Measurements from ENCODE around the gene SGF29.
"Not testable (repeated sequence)": the region's sequence is repeated elsewhere in the genome, so short reads cannot be mapped to it uniquely, and the experiment has no call there.

SGF29 gene

GRCh38 chr16:28534542-28535373 lies 19.0 kb upstream of the SGF29 start:
- DNase-seq: no peak

- peak; percentile 28 for DNase-seq
Observed at GRCh38 chr16:28537076-28537475, 16.6 kb upstream of the SGF29 start.

- DNase-seq: no peak
Observed at GRCh38 chr16:28537964-28538732, 15.6 kb upstream of the SGF29 start.

- DNase-seq: peak; percentile 68
Observed at GRCh38 chr16:28538733-28539596, 14.8 kb upstream of the SGF29 start, which contains the start of gene NUPR1. Gene NUPR1 (minus strand): TSS chr16:28538974. CDS start chr16:28538907, 67 bp downstream.

- no peak for DNase-seq
Observed at GRCh38 chr16:28540346-28540745, 13.4 kb upstream of the SGF29 start.

GRCh38 chr16:28542646-28543045 lies 11.1 kb upstream of the SGF29 start:
- DNase-seq: no peak

- DNase-seq: no peak
Observed at GRCh38 chr16:28543072-28543471, 10.6 kb upstream of the SGF29 start.

- DNase-seq: no peak
Observed at GRCh38 chr16:28544998-28545397, 8.7 kb upstream of the SGF29 start.

- not testable (repeated sequence) for DNase-seq
Observed at GRCh38 chr16:28545964-28546363, 7.8 kb upstream of the SGF29 start.

GRCh38 chr16:28546626-28547025 lies 7.1 kb upstream of the SGF29 start:
- no peak for DNase-seq

GRCh38 chr16:28548306-28548802 lies 5.4 kb upstream of the SGF29 start:
- no peak for DNase-seq

- DNase-seq: no peak
Observed at GRCh38 chr16:28549301-28549899, 4.3 kb upstream of the SGF29 start.

- DNase-seq: no peak
Observed at GRCh38 chr16:28554634-28555423, 1.1 kb downstream of the SGF29 start.

GRCh38 chr16:28555561-28555960 lies 1.8 kb downstream of the SGF29 start:
- DNase-seq: no peak

- DNase-seq: no peak
Observed at GRCh38 chr16:28556914-28557320, 3.2 kb downstream of the SGF29 start.

GRCh38 chr16:28558456-28558855 lies 4.7 kb downstream of the SGF29 start:
- DNase-seq: no peak

GRCh38 chr16:28561557-28562187 lies 8.0 kb downstream of the SGF29 start:
- no peak for DNase-seq

GRCh38 chr16:28562199-28562598 lies 8.5 kb downstream of the SGF29 start:
- no peak for DNase-seq

- no peak for DNase-seq
Observed at GRCh38 chr16:28563218-28563617, 9.5 kb downstream of the SGF29 start.

GRCh38 chr16:28566233-28566925 lies 12.7 kb downstream of the SGF29 start:
- DNase-seq: not testable (repeated sequence)

Data from eye (tissue), 1 donor.